Activated T-helper 1 cell treated with anti-CD3 and anti-CD28 coated beads, Interleukin-2, amount 50 U/mL, for 16 hours (primary cell): Measurements from ENCODE around the gene CDH8.
"Not testable (repeated sequence)": the region's sequence is repeated elsewhere in the genome, so short reads cannot be mapped to it uniquely, and the experiment has no call there.

ENCODE experiments used
- DNase-seq, 2 donors: peaks; one replicate each; pipeline ENCODE4 v3.0.0-alpha.2; 2020; ENCODE audit warnings: low read depth in 1 of 2, low spot score in 1 of 2

CDH8 gene

DNA sequence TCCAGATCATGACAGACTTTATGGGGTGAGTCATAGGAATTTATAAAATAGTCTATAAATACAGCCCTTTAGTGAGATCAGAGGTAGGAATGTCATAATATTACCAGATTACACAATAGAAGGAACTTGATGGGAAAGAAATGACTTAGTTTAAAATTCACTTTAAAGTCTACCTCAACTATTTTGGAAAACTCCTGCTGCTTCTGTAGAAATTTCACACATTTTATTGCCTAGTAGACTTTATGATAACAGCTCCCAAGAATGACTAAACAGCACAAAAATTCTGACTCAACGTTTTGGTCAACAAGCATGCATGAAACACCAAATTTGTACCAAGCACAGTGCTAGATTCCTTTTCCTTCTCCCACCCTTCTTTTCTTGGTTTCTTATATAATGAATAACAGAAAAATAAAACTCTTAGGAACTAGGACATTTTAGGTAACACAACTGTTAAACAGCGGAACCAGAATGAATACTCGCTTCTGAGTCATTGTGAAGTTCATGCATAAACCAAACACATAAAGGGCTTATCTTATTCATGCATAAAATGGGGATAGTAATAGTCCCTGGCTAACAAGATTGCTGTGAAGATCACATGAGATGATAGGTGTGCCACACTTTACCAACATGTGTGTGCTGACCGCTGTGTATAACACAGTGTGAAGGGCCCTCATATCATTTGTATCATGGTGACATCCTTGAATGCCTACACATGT lies 243.9 kb downstream of the CDH8 start:
- no peak for DNase-seq

DNA sequence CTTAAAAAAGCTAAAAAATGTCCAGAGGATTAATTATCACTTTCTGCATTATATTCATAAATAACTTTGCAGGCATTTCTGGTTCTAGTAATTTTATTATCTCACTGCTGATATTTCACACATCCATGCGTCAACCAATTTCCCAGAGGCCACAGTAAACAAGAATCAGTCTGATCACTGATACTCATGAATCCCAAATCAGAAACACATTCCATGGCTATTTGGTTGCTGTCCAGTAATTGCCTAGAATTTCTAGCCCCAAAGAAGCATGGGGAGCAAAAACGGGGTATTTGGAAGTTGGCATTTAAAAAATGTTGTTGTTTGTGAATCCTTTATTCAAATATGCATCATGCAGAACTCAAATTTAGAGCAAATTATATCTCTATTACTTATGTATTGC lies 244.8 kb downstream of the CDH8 start:
- DNase-seq, result no peak

DNA sequence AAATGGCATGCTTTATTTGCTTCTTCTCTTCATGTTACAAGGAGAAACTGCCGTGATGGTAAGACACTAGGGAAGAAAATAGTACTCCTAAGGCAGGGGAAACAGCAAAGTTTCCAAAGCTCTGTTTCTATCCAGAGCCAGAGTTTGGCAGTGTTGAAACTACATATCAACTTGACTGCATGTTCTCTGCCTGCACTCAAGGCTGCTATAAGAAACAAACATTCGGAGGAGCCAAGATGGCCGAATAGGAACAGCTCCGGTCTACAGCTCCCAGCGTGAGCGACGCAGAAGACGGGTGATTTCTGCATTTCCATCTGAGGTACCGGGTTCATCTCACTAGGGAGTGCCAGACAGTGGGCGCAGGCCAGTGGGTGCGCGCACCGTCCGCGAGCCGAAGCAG lies 254.4 kb downstream of the CDH8 start:
- not testable (repeated sequence) for DNase-seq

DNA sequence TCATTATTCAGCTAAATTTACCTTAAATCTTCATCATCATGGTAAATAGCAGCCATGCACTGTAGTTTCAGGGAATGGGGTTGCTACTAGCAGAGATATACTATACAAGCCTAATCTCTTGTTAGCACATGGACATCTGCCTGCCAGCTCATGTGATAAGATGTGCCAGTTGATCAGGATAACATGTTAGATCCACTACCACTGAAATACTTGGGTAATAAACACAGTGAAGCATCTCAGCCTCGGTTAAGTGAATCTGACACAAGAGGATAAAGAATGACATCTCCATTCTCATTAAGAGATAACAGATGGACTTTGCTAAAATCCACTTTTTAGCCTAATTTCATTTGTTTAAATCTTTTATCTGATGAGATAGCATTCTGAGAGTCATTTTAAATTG lies 256.1 kb downstream of the CDH8 start:
- DNase-seq, result no peak

DNA sequence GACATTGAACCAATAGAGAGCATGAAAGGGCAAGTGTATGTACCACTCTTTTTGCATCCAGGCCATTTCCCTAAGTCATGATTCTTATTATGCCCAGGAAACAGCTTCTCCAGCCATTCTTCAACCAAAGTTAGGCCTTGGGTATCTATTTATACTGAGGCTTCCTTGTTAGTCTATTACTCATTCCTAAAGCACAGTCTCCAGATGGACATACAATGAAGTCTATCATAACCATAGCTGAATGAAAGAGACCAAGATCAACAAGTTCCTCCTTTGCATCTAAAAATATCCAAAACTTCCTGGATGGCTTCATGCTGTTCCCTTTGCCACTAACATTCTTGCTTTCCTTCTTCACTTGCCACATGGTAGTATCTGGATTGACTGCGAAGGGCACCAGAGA lies 265.9 kb downstream of the CDH8 start:
- DNase-seq, result no peak

DNA sequence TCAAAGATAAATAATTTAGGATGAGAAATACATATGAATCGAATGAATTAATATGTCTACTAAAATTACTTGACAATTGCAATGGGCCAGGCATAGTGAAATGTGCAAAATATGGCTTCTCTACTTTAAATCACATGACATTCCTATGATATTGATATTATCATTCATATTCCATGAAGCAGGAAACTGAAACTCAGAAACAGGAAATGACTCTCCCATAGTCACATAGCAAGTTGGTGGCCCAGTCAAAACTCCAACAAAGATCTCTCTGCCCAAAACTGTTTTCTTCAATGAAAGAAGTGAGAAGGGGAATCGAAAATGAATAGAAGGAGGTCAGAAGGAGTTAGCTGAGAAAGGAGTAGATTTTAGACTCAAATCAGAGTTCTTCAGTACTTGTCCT lies 272.2 kb downstream of the CDH8 start:
- no peak for DNase-seq

DNA sequence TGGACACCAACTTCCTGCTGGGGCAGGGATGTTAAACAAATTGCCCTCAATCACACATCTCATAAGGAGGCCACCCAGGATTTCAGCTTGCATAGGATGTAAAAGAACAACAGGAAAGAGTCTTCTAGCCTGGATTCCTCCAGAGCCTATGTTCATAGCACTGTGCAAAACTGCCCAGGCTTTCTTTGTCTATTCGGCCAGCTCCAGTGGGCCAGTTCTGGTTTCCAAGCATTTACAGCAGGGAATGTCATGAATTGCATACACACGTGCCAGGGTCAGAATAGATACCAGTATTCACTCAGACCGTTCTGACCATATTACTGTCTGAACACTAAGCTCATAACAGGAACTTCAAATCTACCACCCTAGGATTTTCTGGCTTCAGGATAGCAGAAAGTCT lies 273.2 kb downstream of the CDH8 start:
- DNase-seq, result no peak

DNA sequence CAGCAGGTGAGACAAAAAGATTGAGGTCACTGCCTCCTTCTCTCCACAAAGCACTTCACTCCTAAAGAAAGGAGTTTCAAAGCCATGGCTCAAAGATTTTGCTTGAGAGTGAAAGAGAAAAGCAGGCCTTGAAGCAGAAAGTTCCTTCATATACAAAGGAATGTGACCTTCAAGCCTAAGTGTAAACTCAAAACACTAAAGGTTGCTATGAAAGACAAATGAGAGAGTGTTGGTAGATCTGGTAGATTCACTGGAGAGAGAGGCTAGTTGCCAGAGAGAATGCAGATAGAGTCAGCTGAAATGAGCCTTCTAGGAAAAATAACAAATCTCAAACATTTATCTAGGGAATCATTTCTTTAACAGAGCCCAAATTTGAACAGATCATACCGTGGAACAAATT lies 305.2 kb downstream of the CDH8 start:
- DNase-seq, result no peak

DNA sequence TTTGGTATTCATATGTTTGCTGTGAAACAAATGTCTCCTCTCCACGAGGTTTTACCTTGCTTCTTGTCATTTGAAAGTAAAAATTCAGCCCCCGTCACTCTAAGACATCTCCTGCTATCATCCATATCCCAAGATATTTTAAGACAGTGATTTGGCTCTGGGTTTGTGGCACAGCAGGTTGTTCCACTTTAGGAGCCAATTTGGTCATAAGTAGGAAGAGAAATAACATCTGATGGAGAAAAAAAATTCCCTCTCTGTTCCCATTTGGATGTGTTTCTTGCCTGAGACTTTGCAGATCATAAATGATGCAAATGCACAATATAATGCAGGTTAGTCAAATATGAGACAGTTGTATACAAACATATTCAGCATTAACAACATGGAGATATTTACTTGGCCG lies 309.5 kb downstream of the CDH8 start:
- DNase-seq, result no peak

DNA sequence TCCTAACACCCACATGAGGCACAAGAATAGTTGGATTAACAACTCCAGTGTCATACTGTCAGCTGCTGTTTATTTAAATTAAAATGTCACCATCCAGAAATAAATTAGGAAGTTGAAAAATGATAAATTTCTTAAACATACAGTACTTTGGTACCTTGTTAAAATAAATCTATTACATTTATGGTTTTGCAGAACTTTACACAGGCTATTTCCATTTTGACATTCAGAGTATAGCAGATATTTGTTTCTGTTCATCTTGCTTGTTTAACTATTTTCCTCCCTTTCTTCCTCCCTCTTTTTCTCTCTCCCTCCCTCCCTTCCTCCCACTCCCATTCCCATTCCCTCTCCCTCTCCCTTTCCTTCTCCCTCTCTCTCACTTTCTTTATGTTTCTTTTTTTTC lies 310.1 kb downstream of the CDH8 start:
- no peak for DNase-seq

DNA sequence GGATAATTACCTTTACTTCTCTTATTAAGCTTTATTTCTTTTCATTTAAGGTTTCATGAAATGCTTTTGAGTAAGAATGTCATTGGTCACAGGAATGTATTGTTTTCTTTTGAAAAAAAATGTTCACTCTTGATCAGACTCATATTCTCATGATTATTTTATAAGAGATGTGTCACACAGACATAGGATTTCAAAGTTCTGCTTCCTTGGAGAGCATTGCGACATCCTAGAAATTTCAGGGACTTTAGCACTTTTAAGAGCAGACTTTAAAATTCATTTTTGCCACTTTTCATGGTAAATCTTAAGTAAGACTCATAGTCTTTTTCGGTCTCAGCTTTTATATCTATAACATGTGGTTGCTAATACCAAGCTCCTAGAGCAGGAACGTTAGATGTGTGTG lies 314.7 kb downstream of the CDH8 start:
- no peak for DNase-seq

DNA sequence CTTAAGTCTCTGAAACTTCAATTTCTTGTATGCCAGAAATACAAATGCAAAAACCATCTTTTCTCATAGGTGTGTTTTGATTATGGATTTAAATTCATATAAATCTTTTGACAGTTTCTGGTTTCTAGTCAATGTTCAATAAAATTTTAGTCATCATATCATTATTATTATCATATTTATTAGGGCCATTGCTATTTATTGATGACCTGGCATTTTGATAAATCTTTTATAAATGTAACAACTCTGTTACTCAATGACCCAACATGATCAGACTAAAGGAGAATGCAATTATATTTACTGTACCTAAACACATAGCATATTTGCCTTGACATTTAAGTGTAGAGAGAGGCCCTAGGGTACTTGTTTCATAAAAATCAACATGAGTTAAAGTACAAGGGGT lies 320.8 kb downstream of the CDH8 start:
- DNase-seq, result no peak

DNA sequence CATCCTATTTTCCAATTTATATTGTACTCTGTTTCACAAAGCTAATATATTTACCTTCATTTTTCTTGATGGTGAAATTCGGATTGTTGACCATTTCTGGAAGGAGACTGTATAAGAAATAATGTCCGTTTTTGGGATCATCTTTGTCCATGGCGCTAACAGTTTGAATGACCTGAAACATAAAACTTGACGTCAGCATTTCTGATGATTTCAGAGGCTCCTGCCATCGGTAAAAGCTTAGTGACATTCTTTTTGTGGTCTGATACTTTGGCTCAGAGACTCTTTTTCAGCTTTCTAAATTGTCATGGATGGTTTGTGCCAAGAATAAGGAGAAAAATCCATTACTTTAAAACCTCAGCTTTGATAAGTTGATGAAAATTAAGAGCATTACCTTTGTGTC lies 322.5 kb downstream of the CDH8 start:
- DNase-seq, result no peak

DNA sequence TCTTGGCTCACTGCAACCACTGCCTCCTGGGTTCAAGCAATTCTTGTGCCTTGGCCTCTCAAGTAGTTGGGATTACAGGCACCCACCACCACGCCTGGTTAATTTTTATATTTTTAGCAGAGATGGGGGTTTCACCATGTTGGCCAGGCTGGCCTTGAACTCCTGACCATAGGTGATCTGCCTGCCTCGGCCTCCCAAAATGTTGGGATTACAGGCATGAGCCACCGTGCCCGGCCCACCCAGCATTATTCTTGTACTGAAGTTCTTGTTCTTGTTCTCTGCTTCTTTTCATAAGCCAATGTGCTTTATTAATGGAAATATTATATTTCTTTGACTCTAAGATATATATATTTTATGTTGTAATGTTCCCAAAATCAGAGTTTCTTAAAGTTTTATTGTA lies 336.6 kb downstream of the CDH8 start:
- DNase-seq, result not testable (repeated sequence)

DNA sequence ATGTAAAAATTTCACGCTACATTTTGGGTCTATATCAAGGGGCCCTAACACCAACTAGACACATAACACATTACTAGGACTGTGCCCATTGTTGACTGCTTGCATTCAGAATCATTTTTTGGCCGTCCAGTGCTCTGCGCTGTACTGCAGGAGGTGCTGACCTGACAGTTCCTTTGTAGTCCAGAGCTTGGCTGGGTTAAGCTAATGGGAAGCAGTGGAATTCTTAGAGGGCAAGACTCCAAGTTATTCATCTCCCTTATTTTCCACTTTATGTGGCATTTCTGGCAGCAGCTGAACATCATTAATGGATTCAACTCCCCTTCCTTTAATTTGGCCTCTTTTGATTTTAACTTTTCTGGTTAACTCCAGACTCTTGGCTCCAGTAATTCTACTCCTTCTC lies 351.7 kb downstream of the CDH8 start:
- no peak for DNase-seq

DNA sequence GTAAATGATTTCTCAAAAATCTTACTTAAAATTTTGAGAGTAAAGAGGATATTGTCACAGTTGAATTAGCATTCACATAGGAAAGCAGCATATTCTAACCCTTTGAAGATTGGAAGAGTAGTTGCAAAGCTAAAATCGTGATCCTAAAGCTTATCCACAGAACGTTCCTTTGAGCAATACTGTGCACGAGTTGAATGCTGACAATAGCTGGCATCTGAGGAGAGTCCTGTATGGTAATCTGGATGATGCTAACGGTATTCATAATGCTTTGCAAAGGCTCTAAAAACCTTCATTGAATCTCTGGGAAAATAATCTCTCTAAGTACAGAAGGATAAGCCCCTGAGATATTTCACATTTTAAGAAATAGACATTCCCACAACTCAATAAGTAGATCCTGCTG lies 354.6 kb downstream of the CDH8 start:
- DNase-seq, result no peak

DNA sequence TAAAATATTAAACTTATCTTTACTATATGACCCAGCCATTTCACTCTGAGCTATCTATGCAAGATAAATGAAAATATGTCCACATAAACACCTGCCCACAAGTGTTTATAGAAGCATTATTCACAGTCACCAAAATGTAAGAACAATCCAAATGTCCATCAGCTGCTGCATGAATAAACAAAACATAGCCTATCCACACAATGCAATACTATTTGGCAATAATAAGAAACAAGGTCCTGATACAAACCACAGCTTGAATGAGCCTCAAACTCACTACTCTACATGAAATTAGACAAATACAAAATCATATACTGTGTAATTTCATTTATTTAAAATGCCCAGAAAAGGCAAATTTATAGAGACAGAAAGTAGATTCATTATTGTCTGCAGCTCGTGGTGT lies 355.1 kb downstream of the CDH8 start:
- DNase-seq, result no peak

DNA sequence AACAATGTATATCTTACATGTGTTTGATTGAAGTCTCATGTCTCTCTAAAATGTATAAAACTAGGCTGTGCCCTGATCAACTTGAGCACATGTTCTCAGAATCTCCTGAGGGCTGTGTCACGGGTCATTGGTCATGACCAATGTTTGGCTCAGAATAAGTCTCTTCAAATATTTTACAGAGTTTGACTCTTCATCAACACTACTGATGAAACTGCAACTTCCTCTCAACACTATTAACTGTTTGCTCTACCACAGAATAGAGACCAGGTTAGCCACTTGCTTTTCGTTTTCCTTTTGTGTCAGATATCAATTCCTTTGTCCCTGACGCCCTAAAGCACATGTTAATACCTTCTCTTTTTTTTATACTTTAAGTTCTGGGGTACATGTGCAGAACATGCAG lies 358.1 kb downstream of the CDH8 start:
- DNase-seq, result no peak

DNA sequence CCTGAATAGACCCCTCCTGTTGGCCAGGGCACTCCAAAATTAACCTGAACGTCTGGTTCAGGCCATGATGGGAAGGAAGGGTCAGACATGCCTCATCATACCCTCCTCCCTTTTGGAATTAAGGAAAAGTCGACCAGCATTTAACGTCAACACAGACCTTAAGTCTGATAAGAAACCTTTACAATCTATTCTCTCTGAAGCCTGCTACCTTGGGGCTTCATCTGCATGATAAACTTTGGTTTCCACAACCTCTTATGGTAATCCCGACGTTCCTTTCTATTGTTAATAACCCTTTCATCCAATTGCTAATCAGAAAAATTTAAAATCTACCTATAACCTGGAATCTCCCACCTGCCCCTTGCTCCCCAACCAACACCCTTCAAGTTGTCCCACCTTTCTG lies 358.5 kb downstream of the CDH8 start:
- DNase-seq, result no peak

DNA sequence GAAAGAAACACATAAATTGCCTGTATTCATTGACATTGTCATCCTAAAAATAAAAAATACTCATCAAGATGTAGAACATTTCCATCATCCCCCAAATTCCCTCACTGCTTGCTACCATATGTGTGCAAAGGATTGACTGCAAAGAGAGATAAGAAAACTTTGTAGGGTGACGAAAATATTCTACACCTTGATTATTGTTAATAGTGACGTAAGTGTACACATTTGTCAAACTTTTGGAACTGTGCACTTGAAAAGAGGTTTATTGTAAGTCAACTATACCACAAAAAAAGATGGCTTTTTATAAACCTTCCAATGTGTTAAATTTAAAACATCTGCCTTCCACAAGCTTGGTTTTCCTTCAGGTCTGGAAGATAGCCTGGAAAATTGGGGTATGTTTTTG lies 359.5 kb downstream of the CDH8 start:
- DNase-seq, result no peak

DNA sequence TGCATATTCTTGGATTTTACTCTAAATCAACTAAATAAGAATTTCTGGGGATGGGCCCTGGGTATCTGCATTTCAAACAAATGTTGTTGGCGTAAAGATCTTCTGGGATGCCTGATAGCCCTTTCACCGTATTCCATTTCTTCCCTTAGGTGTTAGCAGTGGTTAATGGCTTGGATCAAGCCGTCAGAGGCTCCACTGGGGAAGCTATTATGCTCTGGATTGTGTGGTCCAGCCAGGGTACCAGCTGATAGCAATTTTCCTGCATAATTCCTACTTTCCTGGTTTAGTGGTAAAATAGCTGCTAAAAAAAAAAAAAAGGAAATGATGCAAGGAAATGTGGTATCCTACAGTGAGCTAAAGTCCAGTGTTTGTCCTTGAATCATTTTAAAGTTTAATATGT lies 365.1 kb downstream of the CDH8 start:
- no peak for DNase-seq

DNA sequence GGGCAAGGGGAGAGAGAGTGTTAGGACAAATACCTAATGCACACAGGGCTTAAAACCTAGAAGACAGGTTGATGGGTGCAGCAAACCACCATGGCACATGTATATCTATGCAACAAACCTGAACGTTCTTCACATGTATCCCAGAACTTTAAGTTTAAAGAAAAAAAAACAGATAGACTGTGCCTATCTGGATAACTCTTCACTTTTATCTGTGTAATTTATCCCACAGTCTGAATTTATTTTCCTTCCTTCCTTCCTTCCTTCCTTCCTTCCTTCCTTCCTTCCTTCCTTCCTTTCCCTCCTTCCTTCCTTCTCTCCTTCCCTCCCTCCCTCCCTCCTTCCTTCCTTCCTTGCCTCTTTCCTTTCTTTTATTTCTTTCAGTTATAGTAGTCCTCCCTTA lies 370.7 kb downstream of the CDH8 start:
- no peak for DNase-seq

DNA sequence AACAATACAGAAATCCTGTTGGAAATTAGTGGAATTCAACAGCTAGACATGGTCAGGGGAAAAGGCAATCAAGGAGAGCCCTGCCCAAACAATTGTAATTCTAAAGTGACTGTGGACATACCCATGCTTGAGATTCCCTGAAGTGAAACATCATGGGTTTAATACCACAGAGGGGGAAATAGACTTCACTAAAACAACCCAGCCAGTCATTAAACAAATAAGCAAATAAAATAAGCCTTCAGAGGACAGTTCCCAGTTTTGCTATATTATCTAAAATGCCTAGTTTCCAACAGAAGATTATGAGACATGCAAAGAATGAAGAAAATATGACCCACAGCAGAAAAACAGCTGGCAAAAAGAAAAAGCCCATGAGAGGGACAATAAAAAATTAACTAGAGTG lies 376.3 kb downstream of the CDH8 start:
- DNase-seq, result no peak

DNA sequence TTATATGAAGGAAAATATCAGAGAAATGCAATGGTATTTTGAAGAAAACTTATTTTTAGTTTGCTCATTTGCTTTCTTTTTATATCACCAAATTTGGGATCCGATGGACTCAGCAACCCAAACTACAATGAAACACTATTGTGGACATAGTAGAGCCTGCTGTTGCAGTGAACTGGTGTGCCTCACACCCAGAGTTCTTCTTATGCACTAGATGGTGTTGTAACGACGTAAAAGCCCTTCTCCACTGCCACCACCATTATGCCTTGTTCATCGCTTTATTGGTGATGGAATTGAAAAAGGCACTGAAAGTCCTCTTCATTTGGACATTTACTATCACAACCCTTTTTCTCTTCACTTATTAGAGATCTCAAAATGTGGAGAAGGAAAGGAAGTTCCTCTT lies 381.3 kb downstream of the CDH8 start:
- no peak for DNase-seq
